Esophagus squamous epithelium (tissue), 5 donors: ENCODE measurements around the gene ZRANB3. TPM values are rescaled to one million over a fixed set of nuclear protein-coding genes. Genes with fewer than 3 reads are reported as not detected.

ENCODE experiments used
- DNase-seq: peaks from one replicate; lab custom pipeline; 2025; lab: John Stamatoyannopoulos, UW
- H3K27ac ChIP-seq, 4 donors: fragments of 200-600 bp; sonication (generic); one replicate each; pipeline ENCODE4 v1.5.1; 2016 to 2019; ENCODE audit warnings: mild to moderate bottlenecking in 1 of 4
- H3K27me3 ChIP-seq, 4 donors: fragments of 200-600 bp; sonication (generic); 1 replicate in 3 of 4; 2 replicates in 1 of 4; pipeline versions ENCODE4 v1.5.1 to v1.6.0; 2017 to 2021; ENCODE audit warnings: antibody characterized with exemption in 1 of 4
- H3K36me3 ChIP-seq, 3 donors: fragments of 200-600 bp; sonication (generic); one replicate each; pipeline ENCODE4 v1.5.1; 2016 to 2019
- H3K4me1 ChIP-seq, 3 donors: fragments of 200-600 bp; sonication (generic); one replicate each; pipeline ENCODE4 v1.5.1; 2017 to 2019
- H3K4me3 ChIP-seq, 4 donors: fragments of 200-600 bp; sonication (generic); 1 replicate in 3 of 4; 2 replicates in 1 of 4; pipeline ENCODE4 v1.5.1; 2016 to 2019; ENCODE audit warnings: mild to moderate bottlenecking in 2 of 4, moderate library complexity in 1 of 4
- H3K9me3 ChIP-seq, 3 donors: fragments of 200-600 bp; sonication (generic); one replicate each; pipeline ENCODE4 v1.5.1; 2016 to 2019
- CTCF ChIP-seq, 6 experiments: fragments of 450-650 bp in 4 of 6; fragments of 200-600 bp in 2 of 6; sonication (generic) in 2 of 6; IDR thresholded peaks; one replicate each; pipeline ENCODE4 v1.5.1; 2016 to 2019; ENCODE audit warnings: antibody characterized with exemption in 6 of 6, mild to moderate bottlenecking in 4 of 6, moderate library complexity in 4 of 6
- POLR2A ChIP-seq, 4 donors: fragments of 450-650 bp; IDR thresholded peaks; one replicate each; pipeline ENCODE4 v1.6.1; 2017; ENCODE audit warnings: antibody characterized with exemption in 4 of 4, mild to moderate bottlenecking in 4 of 4, moderate library complexity in 3 of 4
- WGBS, 2 donors: methylation state at CpG; one replicate each; pipeline ENCODE4 v1.1.5; 2018; 5-methylcytosine and 5-hydroxymethylcytosine counted together
- intact Hi-C: fragments of 100-400 bp; cut with DNase I; formaldehyde crosslinking; loops from one replicate; pipeline ENCODE4 v1.15.0; 2022
- total RNA-seq, 4 donors: library from RNA; depleted of rRNA; stranded (reverse); fragments of >200 nt; gene quantifications; one replicate each; pipeline ENCODE4 v1.1.0, GENCODE V29; 2016
- donor health status: DM: yes; HTN: yes; CAD: no.

ZRANB3 gene
- total RNA-seq, 4 donors from 2014 or later = 0.61 to 4.5 (median 3.5) TPM

GRCh38 chr2:135276525-135276924 lies 254.5 kb downstream of the ZRANB3 start:
- Histone ChIP-seq H3K4me1 (no peaks in the 10 kb centered on the region), H3K9me3 (no peaks in the 10 kb centered on the region), H3K27ac (no peak overlapping the region), H3K27me3 (no peaks in the 10 kb centered on the region), H3K36me3 (no peaks in the 10 kb centered on the region), H3K4me3 (no peak overlapping the region)
- 66 to 80% methylated on average over 2 of the region's 2 CpGs for WGBS, 2 donors
- TF ChIP-seq CTCF (IDR thresholded peaks at IDR 0.05) (no peak), POLR2A (IDR thresholded peaks at IDR 0.05) (no peak)
- intact Hi-C loops = no loop called here
- no peak for DNase-seq

- intact Hi-C loops = no loop called here
- TF ChIP-seq CTCF (IDR thresholded peaks at IDR 0.05) = no peak
- Histone ChIP-seq H3K36me3 (no peaks in the 10 kb centered on the region), H3K27me3 (no peaks in the 10 kb centered on the region), H3K4me3 (no peak overlapping the region), H3K4me1 (no peaks in the 10 kb centered on the region), H3K27ac (no peak overlapping the region), H3K9me3 (no peaks in the 10 kb centered on the region)
- 93 to 100% methylated on average over 2 of the region's 2 CpGs for whole genome bisulfite sequencing, 2 donors
- DNase-seq = no peak
These were observed 260.0 kb downstream of the ZRANB3 start for GRCh38 chr2:135271006-135271405.

GRCh38 chr2:135265960-135266490 lies 265.0 kb downstream of the ZRANB3 start:
- no peak for TF ChIP-seq CTCF (IDR thresholded peaks at IDR 0.05)
- TF ChIP-seq POLR2A (IDR thresholded peaks at IDR 0.05) = no peak
- Histone ChIP-seq H3K4me3 (no peak overlapping the region), H3K27ac (no peak overlapping the region), H3K36me3 (no peaks in the 10 kb centered on the region), H3K4me1 (no peaks in the 10 kb centered on the region), H3K27me3 (no peaks in the 10 kb centered on the region), H3K9me3 (no peaks in the 10 kb centered on the region)
- no peak for DNase-seq
- intact Hi-C loops = no loop called here
- 91 to 96% methylated on average over 3 to 6 of the region's 6 CpGs for WGBS, 2 donors

GRCh38 chr2:135259123-135259522 lies 271.9 kb downstream of the ZRANB3 start:
- Histone ChIP-seq H3K27ac (no peak overlapping the region), H3K4me1 (no peaks in the 10 kb centered on the region), H3K36me3 (no peaks in the 10 kb centered on the region), H3K4me3 (no peak overlapping the region), H3K27me3 (no peaks in the 10 kb centered on the region), H3K9me3 (no peaks in the 10 kb centered on the region)
- intact Hi-C loops = no loop called here
- WGBS, 2 donors = 94 to 97% methylated on average over 6 of the region's 6 CpGs
- no peak for TF ChIP-seq POLR2A (IDR thresholded peaks at IDR 0.05)
- no peak for TF ChIP-seq CTCF (IDR thresholded peaks at IDR 0.05)
- DNase-seq = no peak

GRCh38 chr2:135258193-135258592 lies 272.8 kb downstream of the ZRANB3 start:
- H3K27ac ChIP-seq = no peak overlapping the region

More at GRCh38 chr2:135258193-135258592, 272.8 kb downstream of the ZRANB3 start:
- intact Hi-C loops = no loop called here
- Histone ChIP-seq H3K36me3 (no peaks in the 10 kb centered on the region), H3K4me1 (no peaks in the 10 kb centered on the region), H3K9me3 (no peaks in the 10 kb centered on the region), H3K4me3 (no peak overlapping the region), H3K27me3 (no peaks in the 10 kb centered on the region)
- TF ChIP-seq CTCF (IDR thresholded peaks at IDR 0.05) (no peak), POLR2A (IDR thresholded peaks at IDR 0.05) (no peak)
- DNase-seq = no peak
- WGBS, 2 donors = 95% methylated on average over 4 of the region's 4 CpGs
